H1 (cell line): Measurements from ENCODE around the gene LPXN. TPM values are rescaled to one million over a fixed set of nuclear protein-coding genes. Genes with fewer than 3 reads are reported as not detected.

Source experiments
- CHD1 ChIP-seq: IDR thresholded peaks from 2 replicates; pipeline ENCODE4 v1.6.1; 2012; ENCODE audit warnings: low read depth, low read length, improper control_type of control experiment
- EGR1 ChIP-seq: IDR thresholded peaks from 2 replicates; pipeline ENCODE4 v1.6.1; 2011; ENCODE audit warnings: low read depth, low read length, borderline replicate concordance
- JUN ChIP-seq: IDR thresholded peaks from 2 replicates; pipeline ENCODE4 v1.6.1; 2011; ENCODE audit warnings: low read depth, mild to moderate bottlenecking, improper control_type of control experiment, low read length
- SRF ChIP-seq: IDR thresholded peaks from 2 replicates; pipeline ENCODE4 v1.6.1; 2011; ENCODE audit warnings: mild to moderate bottlenecking, low read depth, low read length, moderate library complexity
- TAF1 ChIP-seq: IDR thresholded peaks from 2 replicates; pipeline ENCODE4 v1.6.1; 2011; ENCODE audit warnings: mild to moderate bottlenecking, low read depth, low read length
- polyA plus RNA-seq, 7 experiments: library from polyadenylated mRNA; depleted of rRNA in 3 of 7; stranded (reverse) in 5 of 7; unstranded in 2 of 7; fragments of >200 nt in 5 of 7; fragments of 200-250 nt in 2 of 7; gene quantifications; 1 replicate in 5 of 7; 2 replicates in 1 of 7; 4 replicates in 1 of 7; pipeline versions ENCODE4 v1.2.1 to v1.2.3, GENCODE V29; 2011 to 2013; ENCODE audit warnings: missing spikeins in 2 of 7, mixed read lengths in 2 of 7
- total RNA-seq: library from RNA; stranded (reverse); fragmentation: NEBNext Ultra II Directional; extraction: Animal tissue kit (Norgen Biotek cat#: 25700); gene quantifications from 2 replicates; pipeline ENCODE4 v1.2.1, GENCODE V29; 2021

Gene LPXN
- total and polyA plus RNA-seq, 2 of the 8 experiments (the other 6 are each of a cell fraction or from before 2014, with no cell fraction given): 1.4 to 2.7 TPM

DNA sequence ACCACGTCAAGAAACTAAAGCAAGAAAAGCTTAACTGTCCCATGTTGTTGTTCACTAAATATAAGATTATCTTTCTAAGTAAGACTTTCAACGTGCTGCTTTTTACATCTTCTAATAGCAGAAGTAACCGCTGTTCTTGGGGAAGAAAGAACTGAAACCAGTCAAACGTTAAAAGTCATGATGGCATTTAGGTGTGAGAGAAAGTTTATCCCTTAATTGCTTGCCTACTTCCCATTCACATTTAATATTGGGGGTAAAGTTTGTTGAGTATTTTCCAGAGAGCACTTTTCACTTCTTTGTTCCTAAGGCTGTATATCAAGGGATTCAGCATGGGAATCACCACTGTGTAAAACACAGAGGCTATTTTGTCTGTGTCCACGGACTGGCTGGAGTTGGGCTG is 68.7 kb downstream of the LPXN start (continued):
- TF ChIP-seq TAF1 (no peak), SRF (no peak), EGR1 (no peak), JUN (no peak), CHD1 (no peak)
